HepG2 (cell line): ENCODE data around the gene FAM120B. TPM values are rescaled to one million over a fixed set of nuclear protein-coding genes. Genes with fewer than 3 reads are reported as not detected.

ENCODE experiments used
- ATAC-seq: fragments of 200-7000 bp; cut with Tn5 transposase; 3 replicates; pipeline ENCODE4 v1.9.1; 2020; ENCODE audit warnings: mild to moderate bottlenecking, moderate library complexity
- BruUV-seq: library from RNA; stranded (reverse); fragments of 400-500 nt; replicated peaks from 2 replicates; lab custom pipeline; 2021; lab: Mats Ljungman, UMichigan
- CTCF ChIA-PET: fragments of 300-600 bp; formaldehyde crosslinking; extraction: SDS; loops from one replicate; lab custom pipeline; 2021; ENCODE audit warnings: low total read pairs, inconsistent platforms, low intra/inter-chr PET ratio; lab: Yijun Ruan, JAX
- POLR2A ChIA-PET: fragments of 350-600 bp; sonication (Branson Sonifier 250); formaldehyde crosslinking; loops from one replicate; lab custom pipeline; 2020; ENCODE audit warnings: antibody characterized with exemption, inconsistent platforms; lab: Yijun Ruan, JAX
- DNase-seq: peaks from one replicate; pipeline ENCODE4 v3.0.0-alpha.2; 2015; ENCODE audit warnings: low spot score
- FAIRE-seq: peaks from 3 replicates; lab custom pipeline; 2011; peaks lifted over from hg19 to GRCh38; lab: Jason Lieb, UNC
- H2AFZ ChIP-seq: one replicate; pipeline ENCODE4 v1.6.1; 2011; ENCODE audit warnings: low read length, inconsistent platforms
- H3K27ac ChIP-seq: fragments of 300-600 bp; 3 replicates; pipeline ENCODE4 v1.8.0; 2011; ENCODE audit warnings: mixed run types, mild to moderate bottlenecking, mixed read lengths, low read length, inconsistent platforms; ENCODE audit not compliant: insufficient read depth; ENCODE audit errors: extremely low read length
- H3K27me3 ChIP-seq, 2 experiments: fragments of 200-600 bp in 1 of 2; 2 replicates in 1 of 2; 3 replicates in 1 of 2; pipeline versions ENCODE4 v1.6.0 to v1.8.0; 2011; ENCODE audit warnings: low read length in 2 of 2, mild to moderate bottlenecking in 2 of 2, moderate library complexity in 2 of 2, inconsistent platforms in 1 of 2; ENCODE audit not compliant: insufficient read depth in 2 of 2, control insufficient read depth in 1 of 2
- H3K36me3 ChIP-seq, 2 experiments: fragments of 200-600 bp in 1 of 2; replicated peaks in 1 of 2; 2 replicates in 1 of 2; 3 replicates in 1 of 2; pipeline versions ENCODE4 v1.5.1 to v1.8.0; 2011; ENCODE audit warnings: low read length in 2 of 2, inconsistent platforms in 1 of 2; ENCODE audit not compliant: insufficient read depth in 2 of 2, control insufficient read depth in 1 of 2
- H3K4me1 ChIP-seq: 2 replicates; pipeline ENCODE4 v1.5.1; 2012; ENCODE audit warnings: low read length, inconsistent platforms; ENCODE audit not compliant: insufficient read depth
- H3K4me2 ChIP-seq: 2 replicates; pipeline ENCODE4 v1.6.0; 2011; ENCODE audit warnings: low read depth, low read length, inconsistent platforms
- H3K4me3 ChIP-seq, 3 experiments: fragments of 200-600 bp in 1 of 3; sonication (generic), shearing (Covaris generic) in 1 of 3; replicated peaks in 1 of 3; 2 replicates each; pipeline ENCODE4 v1.5.1; 2011 to 2016; ENCODE audit warnings: low read length in 3 of 3, inconsistent platforms in 2 of 3, low read depth in 2 of 3, mild to moderate bottlenecking in 2 of 3, control low read depth in 1 of 3, mixed read lengths in 1 of 3; ENCODE audit not compliant: insufficient read depth in 1 of 3
- H3K79me2 ChIP-seq: one replicate; pipeline ENCODE4 v1.6.1; 2011; ENCODE audit warnings: low read length, inconsistent platforms; ENCODE audit not compliant: insufficient read depth
- H3K9ac ChIP-seq: 2 replicates; pipeline ENCODE4 v1.6.0; 2011; ENCODE audit warnings: mild to moderate bottlenecking, low read depth, low read length, inconsistent platforms; ENCODE audit not compliant: insufficient read depth
- H3K9me3 ChIP-seq: 2 replicates; pipeline ENCODE4 v1.5.1; 2012; ENCODE audit warnings: mild to moderate bottlenecking, low read length
- H4K20me1 ChIP-seq: 2 replicates; pipeline ENCODE4 v1.6.0; 2011; ENCODE audit warnings: inconsistent platforms, mild to moderate bottlenecking, low read length, moderate library complexity; ENCODE audit not compliant: insufficient read depth
- JUND ChIP-seq: sonication (generic); formaldehyde crosslinking; IDR thresholded peaks from 2 replicates; pipeline ENCODE4 v1.8.0; 2022; ENCODE audit warnings: mild to moderate bottlenecking, missing genetic modification reagents
- POGZ ChIP-seq: sonication (generic); formaldehyde crosslinking; IDR thresholded peaks from 2 replicates; pipeline ENCODE4 v1.4.0; 2020; ENCODE audit warnings: mild to moderate bottlenecking, missing genetic modification reagents
- REL ChIP-seq: sonication (generic); formaldehyde crosslinking; conservative IDR thresholded peaks from 2 replicates; pipeline ENCODE4 v1.8.0; 2022; ENCODE audit warnings: mild to moderate bottlenecking, missing genetic modification reagents, moderate library complexity
- SIN3B ChIP-seq: fragments of 150-350 bp; IDR thresholded peaks from 2 replicates; pipeline ENCODE4 v1.6.1; 2014; ENCODE audit warnings: low read length
- SRSF1 ChIP-seq: fragments of 200-400 bp; formaldehyde crosslinking; optimal IDR thresholded peaks from 2 replicates; pipeline ENCODE3; 2017; ENCODE audit warnings: mild to moderate bottlenecking, low read depth, low read length, moderate library complexity
- ZNF224 ChIP-seq: sonication (generic); formaldehyde crosslinking; IDR thresholded peaks from 2 replicates; pipeline ENCODE4 v1.5.0; 2020; ENCODE audit warnings: mild to moderate bottlenecking, missing genetic modification reagents
- ZNF724P ChIP-seq: sonication (generic); formaldehyde crosslinking; IDR thresholded peaks from 2 replicates; pipeline ENCODE4 v1.8.0; 2022; ENCODE audit warnings: missing genetic modification reagents, borderline replicate concordance
- WGBS: methylation state at CpG from one replicate; pipeline ENCODE4 v1.1.6; 2017; ENCODE audit warnings: low lambda C conversion rate; 5-methylcytosine and 5-hydroxymethylcytosine counted together
- in situ Hi-C: cut with HindIII; loops from 2 replicates; pipeline ENCODE4 v1.10.0; 2017; ENCODE audit warnings: low pct_unique_long_range_greater_than_20kb; ENCODE audit not compliant: extremely low pct_ligation_motif_present
- intact Hi-C: fragments of 100-400 bp; cut with micrococcal nuclease; formaldehyde crosslinking; loops from one replicate; pipeline ENCODE4 v1.10.0; 2022; ENCODE audit not compliant: unreplicated experiment
- polyA plus RNA-seq, 8 experiments: library from polyadenylated mRNA; depleted of rRNA in 3 of 8; stranded (reverse) in 7 of 8; unstranded in 1 of 8; fragments of >200 nt; fragmentation: Illumina TruSeq in 4 of 8; extraction: Trizol in 4 of 8; gene quantifications; 2 replicates each; pipeline versions ENCODE4 v1.2.1 to v1.2.3, GENCODE V29; 2011 to 2016; ENCODE audit warnings: low read depth in 4 of 8, missing spikeins in 1 of 8, mixed read lengths in 1 of 8; ENCODE audit not compliant: insufficient read depth in 1 of 8
- total RNA-seq, 5 experiments: library from RNA; depleted of rRNA; stranded (reverse); fragments of >200 nt; fragmentation: Illumina TruSeq; extraction: Trizol; gene quantifications; 2 replicates each; pipeline ENCODE4 v1.2.3, GENCODE V29; 2016; ENCODE audit warnings: low read depth in 1 of 5
- TF ChIP-seq, protein P1 (sequence below): sonication (generic); formaldehyde crosslinking; IDR thresholded peaks from 2 replicates; pipeline ENCODE4 v1.4.0; 2020; ENCODE audit warnings: missing genetic modification reagents, borderline replicate concordance

The FAM120B gene
- total and polyA plus RNA-seq, 2 of the 13 experiments (the other 11 are each of a cell fraction or from before 2014, with no cell fraction given) = 9.2 to 10.7 TPM

DNA sequence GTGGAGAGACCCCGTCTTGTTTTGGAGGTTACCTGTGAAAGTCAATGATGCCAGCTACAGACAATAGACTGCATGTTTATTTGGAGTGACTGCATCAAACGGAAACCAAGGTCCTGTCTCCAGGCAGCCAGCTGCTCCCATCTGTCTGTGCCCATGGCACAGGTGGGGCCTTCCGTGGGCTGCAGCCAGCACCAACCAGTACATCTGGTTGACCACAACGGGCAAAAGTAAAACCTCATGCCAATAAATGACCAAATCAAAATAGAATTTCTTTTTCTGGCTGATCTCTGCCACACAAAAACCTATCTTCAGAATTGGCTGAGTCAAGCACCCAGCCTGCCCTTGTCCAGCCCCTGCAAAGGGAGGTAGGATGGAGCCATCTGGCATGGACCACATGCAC is 49.2 kb upstream of the FAM120B start:
- Histone ChIP-seq H3K27me3 (peaks cover 20 to 83% of the 10 kb centered on the region in 2 experiments; a peak in 4 of 5 replicates), H3K4me1 (no peaks in the 10 kb centered on the region), H3K27ac (no peak overlapping the region), H3K79me2 (no peaks in the 10 kb centered on the region)
- ChIA-PET CTCF (no interaction called here), POLR2A (no interaction called here)
- FAIRE-seq = no peak
- intact Hi-C loops = no loop called here
- no peak for TF ChIP-seq SRSF1
- TF ChIP-seq, protein P1, sequence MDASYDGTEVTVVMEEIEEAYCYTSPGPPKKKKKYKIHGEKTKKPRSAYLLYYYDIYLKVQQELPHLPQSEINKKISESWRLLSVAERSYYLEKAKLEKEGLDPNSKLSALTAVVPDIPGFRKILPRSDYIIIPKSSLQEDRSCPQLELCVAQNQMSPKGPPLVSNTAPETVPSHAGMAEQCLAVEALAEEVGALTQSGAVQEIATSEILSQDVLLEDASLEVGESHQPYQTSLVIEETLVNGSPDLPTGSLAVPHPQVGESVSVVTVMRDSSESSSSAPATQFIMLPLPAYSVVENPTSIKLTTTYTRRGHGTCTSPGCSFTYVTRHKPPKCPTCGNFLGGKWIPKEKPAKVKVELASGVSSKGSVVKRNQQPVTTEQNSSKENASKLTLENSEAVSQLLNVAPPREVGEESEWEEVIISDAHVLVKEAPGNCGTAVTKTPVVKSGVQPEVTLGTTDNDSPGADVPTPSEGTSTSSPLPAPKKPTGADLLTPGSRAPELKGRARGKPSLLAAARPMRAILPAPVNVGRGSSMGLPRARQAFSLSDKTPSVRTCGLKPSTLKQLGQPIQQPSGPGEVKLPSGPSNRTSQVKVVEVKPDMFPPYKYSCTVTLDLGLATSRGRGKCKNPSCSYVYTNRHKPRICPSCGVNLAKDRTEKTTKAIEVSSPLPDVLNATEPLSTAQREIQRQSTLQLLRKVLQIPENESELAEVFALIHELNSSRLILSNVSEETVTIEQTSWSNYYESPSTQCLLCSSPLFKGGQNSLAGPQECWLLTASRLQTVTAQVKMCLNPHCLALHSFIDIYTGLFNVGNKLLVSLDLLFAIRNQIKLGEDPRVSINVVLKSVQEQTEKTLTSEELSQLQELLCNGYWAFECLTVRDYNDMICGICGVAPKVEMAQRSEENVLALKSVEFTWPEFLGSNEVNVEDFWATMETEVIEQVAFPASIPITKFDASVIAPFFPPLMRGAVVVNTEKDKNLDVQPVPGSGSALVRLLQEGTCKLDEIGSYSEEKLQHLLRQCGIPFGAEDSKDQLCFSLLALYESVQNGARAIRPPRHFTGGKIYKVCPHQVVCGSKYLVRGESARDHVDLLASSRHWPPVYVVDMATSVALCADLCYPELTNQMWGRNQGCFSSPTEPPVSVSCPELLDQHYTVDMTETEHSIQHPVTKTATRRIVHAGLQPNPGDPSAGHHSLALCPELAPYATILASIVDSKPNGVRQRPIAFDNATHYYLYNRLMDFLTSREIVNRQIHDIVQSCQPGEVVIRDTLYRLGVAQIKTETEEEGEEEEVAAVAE = no peak
- no peak for TF ChIP-seq SIN3B
- TF ChIP-seq ZNF224 (CRISPR knock-in tag) = no peak
- no peak for TF ChIP-seq POGZ (CRISPR knock-in tag)
- no peak for TF ChIP-seq REL (CRISPR knock-in tag)
- no peak for TF ChIP-seq ZNF724P (CRISPR knock-in tag)
- TF ChIP-seq JUND = no peak
- TF ChIP-seq, all 625 proteins: peak for 0
- ATAC-seq (no peak), DNase-seq (no peak)
- BruUV-seq = no TSS peak
- no peak overlapping the region for H3K4me3 ChIP-seq
- in situ Hi-C loops = no loop called here
- no peak overlapping the region for H3K4me2 ChIP-seq
- no peaks in the 10 kb centered on the region for H3K9me3 ChIP-seq
- no peak overlapping the region for H2AFZ ChIP-seq
- no peak overlapping the region for H3K9ac ChIP-seq
- WGBS = 0% methylated on average over 4 of the region's 4 CpGs
- H3K36me3 ChIP-seq = no peaks in the 10 kb centered on the region
- no peaks in the 10 kb centered on the region for H4K20me1 ChIP-seq
